Mesendoderm (in vitro differentiated cells): ENCODE data around the gene MAMDC4.
A peak's percentile ranks its signal among the peaks of the same experiment; 100 is the strongest.
"Not testable (repeated sequence)": the region's sequence is repeated elsewhere in the genome, so short reads cannot be mapped to it uniquely, and the experiment has no call there.

Experiments used
- DNase-seq: peaks from one replicate; pipeline ENCODE4 v3.0.0; 2013
- H2AK5ac ChIP-seq: 2 replicates; pipeline ENCODE4 v1.6.1; 2013; ENCODE audit warnings: low read length, inconsistent platforms
- H2BK120ac ChIP-seq: 2 replicates; pipeline ENCODE4 v1.6.1; 2013; ENCODE audit warnings: low read depth, mild to moderate bottlenecking, low read length, moderate library complexity, mixed read lengths
- H2BK15ac ChIP-seq: replicated peaks from 2 replicates; pipeline ENCODE4 v1.6.1; 2013; ENCODE audit warnings: low read depth, mild to moderate bottlenecking, moderate library complexity
- H2BK5ac ChIP-seq: 2 replicates; pipeline ENCODE4 v1.6.1; 2013; ENCODE audit warnings: low read length, inconsistent platforms
- H3K18ac ChIP-seq: 2 replicates; pipeline ENCODE4 v1.6.1; 2013; ENCODE audit warnings: mild to moderate bottlenecking, low read length, mixed read lengths
- H3K23ac ChIP-seq: one replicate; pipeline ENCODE4 v1.6.1; 2013; ENCODE audit warnings: low read length
- H3K27ac ChIP-seq: 2 replicates; pipeline ENCODE4 v1.5.1; 2013; ENCODE audit warnings: low read depth, mild to moderate bottlenecking, inconsistent platforms, low read length, moderate library complexity
- H3K27me3 ChIP-seq: 2 replicates; pipeline ENCODE4 v1.6.1; 2013; ENCODE audit warnings: low read length, control low read depth, mild to moderate bottlenecking, inconsistent platforms; ENCODE audit not compliant: insufficient read depth, poor library complexity
- H3K36me3 ChIP-seq: 2 replicates; pipeline ENCODE4 v1.6.1; 2013; ENCODE audit warnings: low read length, inconsistent platforms; ENCODE audit not compliant: control insufficient read depth, insufficient read depth
- H3K4ac ChIP-seq: one replicate; pipeline ENCODE4 v1.6.1; 2013; ENCODE audit warnings: low read depth, mild to moderate bottlenecking, low read length, moderate library complexity
- H3K4me1 ChIP-seq: 2 replicates; pipeline ENCODE4 v1.6.1; 2013; ENCODE audit warnings: low read depth, low read length, inconsistent platforms; ENCODE audit not compliant: control insufficient read depth
- H3K4me2 ChIP-seq: 2 replicates; pipeline ENCODE4 v1.6.1; 2013; ENCODE audit warnings: low read length
- H3K4me3 ChIP-seq: 2 replicates; pipeline ENCODE4 v1.5.1; 2013; ENCODE audit warnings: mild to moderate bottlenecking, low read length
- H3K56ac ChIP-seq: one replicate; pipeline ENCODE4 v1.6.1; 2013; ENCODE audit warnings: low read length
- H3K79me1 ChIP-seq: 2 replicates; pipeline ENCODE4 v1.6.1; 2013; ENCODE audit warnings: low read length, inconsistent platforms
- H3K79me2 ChIP-seq: 2 replicates; pipeline ENCODE4 v1.6.1; 2013; ENCODE audit warnings: mild to moderate bottlenecking, low read length; ENCODE audit not compliant: control insufficient read depth, insufficient read depth
- H3K9ac ChIP-seq: 2 replicates; pipeline ENCODE4 v1.6.1; 2013; ENCODE audit warnings: low read length, inconsistent platforms
- H4K5ac ChIP-seq: one replicate; pipeline ENCODE4 v1.6.1; 2013; ENCODE audit warnings: low read length
- H4K8ac ChIP-seq: one replicate; pipeline ENCODE4 v1.6.1; 2013; ENCODE audit warnings: low read depth, mild to moderate bottlenecking, control low read depth, low read length, moderate library complexity
- WGBS: extraction: QIAGEN DNeasy Blood & Tissue Kit; methylation state at CpG from one replicate; pipeline ENCODE4 v1.1.7; 2013; ENCODE audit warnings: low lambda C conversion rate, missing lambda C conversion rate; ENCODE audit not compliant: insufficient coverage; ENCODE audit errors: extremely low coverage; 5-methylcytosine and 5-hydroxymethylcytosine counted together

MAMDC4 gene

GRCh38 chr9:136882109-136882946 lies 30.2 kb downstream of the MAMDC4 start:
- H4K8ac ChIP-seq, result no peak overlapping the region
- no peaks in the 10 kb centered on the region for H3K36me3 ChIP-seq
- WGBS, result no CpG with 5 or more reads among the region's 19 CpGs
- H3K9ac ChIP-seq, result no peak overlapping the region
- H3K4me2 ChIP-seq, result no peak overlapping the region
- DNase-seq, result peak; percentile 63
- H3K27ac ChIP-seq, result no peak overlapping the region
- peaks cover 2% of the 10 kb centered on the region for H3K79me1 ChIP-seq
- no peak overlapping the region for H4K5ac ChIP-seq
- H3K4me3 ChIP-seq, result no peak overlapping the region
- no peak overlapping the region for H2AK5ac ChIP-seq
- H2BK120ac ChIP-seq, result no peak overlapping the region
- peaks cover 6% of the 10 kb centered on the region for H3K79me2 ChIP-seq
- H2BK15ac ChIP-seq, result no peak overlapping the region
- no peak overlapping the region for H3K4ac ChIP-seq
- no peaks in the 10 kb centered on the region for H3K27me3 ChIP-seq
- H2BK5ac ChIP-seq, result no peak overlapping the region
- no peaks in the 10 kb centered on the region for H3K4me1 ChIP-seq
- H3K56ac ChIP-seq, result peak overlapping the region; percentile 15
- no peak overlapping the region for H3K23ac ChIP-seq
- H3K18ac ChIP-seq, result no peak overlapping the region

GRCh38 chr9:136882947-136883283 lies 30.8 kb downstream of the MAMDC4 start:
- not testable (repeated sequence) for H3K4ac ChIP-seq, H4K8ac ChIP-seq, H3K36me3 ChIP-seq, H3K79me1 ChIP-seq, H3K79me2 ChIP-seq, H3K4me2 ChIP-seq, DNase-seq, H3K56ac ChIP-seq, H3K4me1 ChIP-seq, H3K4me3 ChIP-seq, H3K27me3 ChIP-seq, H4K5ac ChIP-seq, H3K27ac ChIP-seq, H2BK120ac ChIP-seq, H3K9ac ChIP-seq, H2AK5ac ChIP-seq, H2BK15ac ChIP-seq, H3K18ac ChIP-seq, H3K23ac ChIP-seq, H2BK5ac ChIP-seq
- WGBS, result no CpG with 5 or more reads among the region's 9 CpGs

- not testable (repeated sequence) for H2AK5ac ChIP-seq, H3K23ac ChIP-seq, H3K4me1 ChIP-seq, H2BK120ac ChIP-seq, H3K27me3 ChIP-seq, H3K9ac ChIP-seq, H3K36me3 ChIP-seq, H3K4ac ChIP-seq, H3K27ac ChIP-seq, DNase-seq, H3K4me2 ChIP-seq, H3K56ac ChIP-seq, H3K4me3 ChIP-seq, H4K5ac ChIP-seq, H3K18ac ChIP-seq, H2BK5ac ChIP-seq, H4K8ac ChIP-seq, H2BK15ac ChIP-seq, H3K79me1 ChIP-seq
- WGBS, result no CpG with 5 or more reads among the region's 10 CpGs
- peaks cover 16% of the 10 kb centered on the region for H3K79me2 ChIP-seq
Observed at GRCh38 chr9:136883670-136884069, 31.5 kb downstream of the MAMDC4 start.

GRCh38 chr9:136885950-136886578 lies 33.9 kb downstream of the MAMDC4 start, which contains the start of gene TRAF2:
Gene TRAF2 (plus strand): TSS chr9:136886516. CDS start chr9:136898741, 12,225 bp downstream.
- peak within 1 kb of the TSS; percentile 88 for H3K18ac ChIP-seq
- DNase-seq, result peak; percentile 99
- H3K79me2 ChIP-seq, result peaks cover 36% of the 10 kb centered on the region
- peak within 1 kb of the TSS; percentile 73 for H3K4me2 ChIP-seq
- H3K4me3 ChIP-seq, result peak within 1 kb of the TSS; percentile 82
- peak within 1 kb of the TSS; percentile 66 for H3K23ac ChIP-seq
- no peak within 1 kb of the TSS for H4K8ac ChIP-seq
- H2BK5ac ChIP-seq, result peak within 1 kb of the TSS; percentile 59
- H3K56ac ChIP-seq, result peak within 1 kb of the TSS; percentile 97
- no peak within 1 kb of the TSS for H2BK120ac ChIP-seq
- H3K4me1 ChIP-seq, result no peaks in the 10 kb centered on the region
- no peak within 1 kb of the TSS for H4K5ac ChIP-seq
- no peak within 1 kb of the TSS for H2AK5ac ChIP-seq
- no peak within 1 kb of the TSS for H3K27ac ChIP-seq
- no peak within 1 kb of the TSS for H2BK15ac ChIP-seq
- no CpG with 5 or more reads among the region's 88 CpGs for WGBS
- H3K9ac ChIP-seq, result peak within 1 kb of the TSS; percentile 95
- H3K27me3 ChIP-seq, result no peaks in the 10 kb centered on the region
- no peaks in the 10 kb centered on the region for H3K36me3 ChIP-seq
- H3K79me1 ChIP-seq, result peaks cover 15% of the 10 kb centered on the region
- peak within 1 kb of the TSS; percentile 82 for H3K4ac ChIP-seq

GRCh38 chr9:136886610-136887597 lies 34.8 kb downstream of the MAMDC4 start:
- no peak overlapping the region for H4K5ac ChIP-seq
- H3K4ac ChIP-seq, result peak overlapping the region; percentile 82
- peak overlapping the region; percentile 95 for H3K9ac ChIP-seq
- H2BK15ac ChIP-seq, result no peak overlapping the region
- peaks cover 15% of the 10 kb centered on the region for H3K79me1 ChIP-seq
- peak overlapping the region; percentile 66 for H3K23ac ChIP-seq
- H3K4me3 ChIP-seq, result peak overlapping the region; percentile 82
- H3K27me3 ChIP-seq, result no peaks in the 10 kb centered on the region
- peak overlapping the region; percentile 97 for H3K56ac ChIP-seq
- no peak overlapping the region for H2AK5ac ChIP-seq
- H3K18ac ChIP-seq, result peak overlapping the region; percentile 88
- peak overlapping the region; percentile 70 for H3K4me2 ChIP-seq
- peaks cover 41% of the 10 kb centered on the region for H3K79me2 ChIP-seq
- no peak overlapping the region for H2BK120ac ChIP-seq
- H4K8ac ChIP-seq, result no peak overlapping the region
- no CpG with 5 or more reads among the region's 76 CpGs for WGBS
- peak overlapping the region; percentile 59 for H2BK5ac ChIP-seq
- H3K4me1 ChIP-seq, result no peaks in the 10 kb centered on the region
- H3K36me3 ChIP-seq, result no peaks in the 10 kb centered on the region
- DNase-seq, result peak; percentile 64
- H3K27ac ChIP-seq, result no peak overlapping the region
